HG02840 (cell line): ENCODE data around the gene HP1BP3.
"Not testable (repeated sequence)": the region's sequence is repeated elsewhere in the genome, so short reads cannot be mapped to it uniquely, and the experiment has no call there.

Experiments
- ATAC-seq: cut with Tn5 transposase; IDR thresholded peaks from one replicate; pipeline ENCODE4 v1.9.1; 2021; ENCODE audit warnings: mild to moderate bottlenecking, moderate library complexity, moderate number of reproducible peaks; ENCODE audit not compliant: unreplicated experiment, low FRiP score

Gene HP1BP3

GRCh38 chr1:20787029-20787839, at the start of gene HP1BP3:
HP1BP3 (minus strand) TSS chr1:20787307; CDS start chr1:20780440, 6,867 bp downstream.
- ATAC-seq, result peak; percentile 53

- no peak for ATAC-seq
These were observed 49.1 kb upstream of the HP1BP3 start for GRCh38 chr1:20836230-20836629.

GRCh38 chr1:20834780-20835179, 47.7 kb upstream of the HP1BP3 start:
- no peak for ATAC-seq

- no peak for ATAC-seq
These were observed 47.1 kb upstream of the HP1BP3 start for GRCh38 chr1:20834192-20834591.

GRCh38 chr1:20830378-20830777, 43.3 kb upstream of the HP1BP3 start:
- no peak for ATAC-seq

GRCh38 chr1:20829946-20830345, 42.8 kb upstream of the HP1BP3 start:
- no peak for ATAC-seq

GRCh38 chr1:20829531-20829930, 42.4 kb upstream of the HP1BP3 start:
- ATAC-seq, result no peak

GRCh38 chr1:20823845-20824244, 36.7 kb upstream of the HP1BP3 start:
- ATAC-seq, result no peak

- no peak for ATAC-seq
These were observed 34.4 kb upstream of the HP1BP3 start for GRCh38 chr1:20821466-20821865.

GRCh38 chr1:20819818-20820217, 32.7 kb upstream of the HP1BP3 start:
- no peak for ATAC-seq

GRCh38 chr1:20814534-20814871, 27.4 kb upstream of the HP1BP3 start:
- ATAC-seq, result no peak

GRCh38 chr1:20811916-20812315, 24.8 kb upstream of the HP1BP3 start:
- no peak for ATAC-seq

- no peak for ATAC-seq
These were observed 6.1 kb upstream of the HP1BP3 start for GRCh38 chr1:20793236-20793635.

- no peak for ATAC-seq
These were observed 5.1 kb upstream of the HP1BP3 start for GRCh38 chr1:20792196-20792595.

GRCh38 chr1:20790785-20791184, 3.7 kb upstream of the HP1BP3 start:
- ATAC-seq, result no peak

GRCh38 chr1:20789598-20789997, 2.5 kb upstream of the HP1BP3 start:
- not testable (repeated sequence) for ATAC-seq

GRCh38 chr1:20787840-20788795, 1.0 kb upstream of the HP1BP3 start:
- ATAC-seq, result no peak

GRCh38 chr1:20786253-20787028, 666 bp downstream of the HP1BP3 start:
- peak; percentile 72 for ATAC-seq

GRCh38 chr1:20785907-20786252, 1.2 kb downstream of the HP1BP3 start:
- ATAC-seq, result no peak

- ATAC-seq, result no peak
These were observed 11.4 kb downstream of the HP1BP3 start for GRCh38 chr1:20775700-20776099.

- no peak for ATAC-seq
These were observed 15.3 kb downstream of the HP1BP3 start for GRCh38 chr1:20771780-20772179.
